ENCODE data around the gene RBM12. TPM values are rescaled to one million over a fixed set of nuclear protein-coding genes. Genes with fewer than 3 reads are reported as not detected.

The RBM12 gene
- total and polyA plus RNA-seq, 2 of the 8 experiments (the other 6 are each of a cell fraction or from before 2014, with no cell fraction given): 187 to 214 TPM

DNA sequence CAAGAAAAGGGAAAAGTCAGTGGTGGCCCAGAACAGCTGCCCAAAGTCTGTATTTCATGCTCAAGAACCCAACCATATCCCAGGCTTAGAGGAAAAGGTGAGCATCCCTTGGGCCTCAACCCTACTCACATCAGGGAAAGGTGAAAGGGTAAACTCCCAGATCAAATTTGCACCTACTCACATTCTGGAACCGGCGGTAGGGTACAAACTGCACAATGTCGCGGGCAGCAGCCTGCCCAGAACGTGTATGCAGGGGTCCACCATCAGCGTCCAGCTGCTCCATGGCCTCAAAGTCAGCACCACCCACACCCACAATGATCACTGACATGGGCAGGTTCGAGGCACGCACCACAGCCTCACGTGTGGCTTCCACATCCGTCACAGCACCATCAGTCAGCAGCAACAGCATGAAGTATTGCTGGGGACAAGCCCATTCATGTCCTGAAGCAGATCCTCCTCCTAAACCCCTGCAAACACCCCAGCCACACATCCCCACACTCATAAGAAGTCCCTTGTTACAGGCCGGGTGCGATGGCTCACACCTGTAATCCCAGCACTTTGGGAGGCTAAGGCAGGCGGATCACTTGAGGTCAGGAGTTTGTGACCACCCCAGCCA lies 38.2 kb downstream of the RBM12 start:
- no peak overlapping the region for H3K9ac ChIP-seq (replicated peaks in 1 of 4; ENCODE audit: extremely low read depth in 1 of 4, low read depth in 3 of 4, low read length in 3 of 4)
- no peak for FAIRE-seq
- TF ChIP-seq FOSL1 (IDR thresholded peaks at IDR 0.05; ENCODE audit: insufficient read depth, low read depth, low read length) (no peak), JUND (IDR thresholded peaks at IDR 0.05; ENCODE audit: low read length) (no peak), CTBP2 (IDR thresholded peaks at IDR 0.05; ENCODE audit: borderline replicate concordance, insufficient read depth, insufficient read length, low read length) (no peak), GABPA (IDR thresholded peaks at IDR 0.05; ENCODE audit: borderline replicate concordance, insufficient read depth, low read length) (no peak), SIX5 (IDR thresholded peaks at IDR 0.05; ENCODE audit: low read depth, low read length) (no peak), SIN3A (conservative IDR thresholded peaks at IDR 0.05 in 1 of 2, IDR thresholded peaks at IDR 0.05 in 1 of 2; ENCODE audit: low read depth in 1 of 2, low read length in 2 of 2) (no peak), KDM5A (IDR thresholded peaks at IDR 0.05; ENCODE audit: low read length) (no peak), SAP30 (IDR thresholded peaks at IDR 0.05; ENCODE audit: insufficient read depth, insufficient replicate concordance, low read length) (no peak), RFX5 (IDR thresholded peaks at IDR 0.05; ENCODE audit: borderline replicate concordance, low read depth, low read length) (no peak), SP1 (IDR thresholded peaks at IDR 0.05; ENCODE audit: low read depth, low read length) (no peak), TAF1 (IDR thresholded peaks at IDR 0.05; ENCODE audit: low read depth, low read length) (no peak), POU5F1 (IDR thresholded peaks at IDR 0.05; ENCODE audit: low read depth, low read length) (no peak), EZH2 (IDR thresholded peaks at IDR 0.05; ENCODE audit: low read depth, low read length, severe bottlenecking) (no peak)

More for the DNA sequence above, 38.2 kb downstream of the RBM12 start:
- Histone ChIP-seq H3K36me3 (ENCODE audit: control insufficient read depth in 2 of 4, insufficient read depth in 4 of 4, low read length in 3 of 4) (peaks cover 21 to 63% (median 44%) of the 10 kb centered on the region in 4 experiments), H2BK20ac (ENCODE audit: low read length) (no peak overlapping the region), H3K27ac (ENCODE audit: low read depth, low read length) (peak overlapping the region; percentile 45; the same call in 1 of the 2 replicates), H3K4me1 (replicated peaks in 1 of 4; ENCODE audit: control insufficient read depth in 3 of 4, insufficient read depth in 4 of 4, low read length in 3 of 4) (no peaks in the 10 kb centered on the region), H2BK5ac (ENCODE audit: low read depth, low read length) (peak overlapping the region; percentile 58), H4K5ac (ENCODE audit: insufficient read length, low read depth, low read length) (no peak overlapping the region), H3K4me3 (ENCODE audit: extremely low read depth in 1 of 4, insufficient read depth in 2 of 4, low read depth in 3 of 4, low read length in 4 of 4) (no peak overlapping the region), H2BK12ac (ENCODE audit: low read depth, low read length) (no peak overlapping the region), H2AK5ac (ENCODE audit: low read depth, low read length) (no peak overlapping the region), H3K4me2 (ENCODE audit: insufficient read depth in 1 of 2, low read depth in 2 of 2, low read length in 2 of 2) (no peak overlapping the region), H2BK120ac (replicated peaks; ENCODE audit: low read depth, low read length) (no peak overlapping the region), H4K91ac (replicated peaks; ENCODE audit: insufficient read length, low read length) (no peak overlapping the region), H4K20me1 (replicated peaks in 1 of 2; ENCODE audit: control insufficient read depth in 1 of 2, insufficient read depth in 2 of 2, low read length in 2 of 2) (peaks cover 2 to 11% of the 10 kb centered on the region in 2 experiments), H3K56ac (replicated peaks; ENCODE audit: insufficient read length, low read depth, low read length) (no peak overlapping the region), H3K79me1 (ENCODE audit: low read depth, low read length) (no peaks in the 10 kb centered on the region), H4K8ac (ENCODE audit: extremely low read depth, insufficient read depth, low read length) (no peak overlapping the region), H2BK15ac (ENCODE audit: low read length) (no peak overlapping the region), H2AFZ (ENCODE audit: low read length) (no peak overlapping the region), H3K18ac (ENCODE audit: extremely low read depth, low read length) (peak overlapping the region; percentile 51; the same call in 1 of the 2 replicates), H3K9me3 (ENCODE audit: insufficient read depth in 2 of 2, low read depth in 1 of 2, low read length in 1 of 2) (no peaks in the 10 kb centered on the region), H3K4ac (replicated peaks; ENCODE audit: insufficient read length, low read depth, low read length) (no peak overlapping the region), H3K27me3 (replicated peaks in 1 of 4; ENCODE audit: control insufficient read depth in 3 of 4, extremely low read depth in 1 of 4, insufficient read depth in 3 of 4, low read length in 3 of 4) (no peaks in the 10 kb centered on the region), H3K23ac (ENCODE audit: insufficient read length) (no peak overlapping the region), H3K79me2 (ENCODE audit: control insufficient read depth in 1 of 2, insufficient read depth in 2 of 2, low read length in 2 of 2) (no peaks in the 10 kb centered on the region), H3K14ac (ENCODE audit: insufficient read length) (no peak overlapping the region), H3K23me2 (ENCODE audit: low read depth, low read length) (no peaks in the 10 kb centered on the region)
- 93% methylated on average over 13 of the region's 13 CpGs; no CpG with 5 or more reads in 1 of the 2 experiments for WGBS, 2 experiments (ENCODE audit: extremely low coverage in 1 of 2, insufficient coverage in 1 of 2, insufficient read length in 1 of 2, insufficient replicate concordance in 2 of 2, low coverage in 1 of 2, low lambda C conversion rate in 2 of 2, missing lambda C conversion rate in 1 of 2)
- no peak for DNase-seq (ENCODE audit: low read depth in 1 of 2, low spot score in 2 of 2)
- ChIA-PET POLR2A (ENCODE audit: partially characterized antibody) (interaction anchor here (1.3 kb wide), 1 partner anchor 10 kb away, joined by 6 read pairs; no protein-coding TSS in a partner anchor), CTCF (ENCODE audit: partially characterized antibody) (no interaction called here)
